CD4-positive, alpha-beta memory T cell (primary cell): Measurements from ENCODE around the gene TJP3. TPM values are rescaled to one million over a fixed set of nuclear protein-coding genes. Genes with fewer than 3 reads are reported as not detected.

Experiments used
- CTCF ChIA-PET: fragments of 350-600 bp; sonication (Branson Sonifier 250); formaldehyde crosslinking; loops from one replicate; lab custom pipeline; 2021; ENCODE audit warnings: inconsistent platforms; ENCODE audit not compliant: partially characterized antibody; lab: Charles Lee
- POLR2A ChIA-PET: fragments of 350-600 bp; sonication (Branson Sonifier 250); formaldehyde crosslinking; loops from one replicate; lab custom pipeline; 2021; ENCODE audit not compliant: partially characterized antibody; lab: Charles Lee
- DNase-seq, 5 donors: peaks; one replicate each; pipeline versions ENCODE4 v3.0.0 to v3.0.0-alpha.2; 2020 to 2022; ENCODE audit warnings: mixed read lengths in 1 of 5
- H3K27ac ChIP-seq: one replicate; pipeline ENCODE4 v1.7.0; 2013; ENCODE audit warnings: low read depth, low read length
- H3K27me3 ChIP-seq: 2 replicates; pipeline ENCODE4 v1.7.0; 2013; ENCODE audit warnings: mild to moderate bottlenecking, low read length, moderate library complexity; ENCODE audit not compliant: insufficient read depth
- H3K36me3 ChIP-seq: 2 replicates; pipeline ENCODE4 v1.7.0; 2013; ENCODE audit warnings: mild to moderate bottlenecking, low read length, moderate library complexity; ENCODE audit not compliant: insufficient read depth
- H3K4me1 ChIP-seq: 2 replicates; pipeline ENCODE4 v1.7.0; 2013; ENCODE audit warnings: mild to moderate bottlenecking, low read length, moderate library complexity; ENCODE audit not compliant: insufficient read depth
- H3K4me3 ChIP-seq, 2 donors: one replicate each; pipeline ENCODE4 v1.7.0; 2013; ENCODE audit warnings: low read length in 2 of 2, mild to moderate bottlenecking in 1 of 2
- H3K9me3 ChIP-seq, 2 donors: one replicate each; pipeline ENCODE4 v1.7.0; 2013; ENCODE audit warnings: low read length in 2 of 2, control low read depth in 1 of 2; ENCODE audit not compliant: control insufficient read depth in 1 of 2
- H3K27ac Mint-ChIP-seq, 7 donors: one replicate each; pipeline ENCODE4 v1.8.0; 2020 to 2021; ENCODE audit warnings: mixed read lengths in 7 of 7, mild to moderate bottlenecking in 6 of 7, inconsistent platforms in 3 of 7, moderate library complexity in 3 of 7
- H3K27me3 Mint-ChIP-seq, 2 donors: one replicate each; pipeline ENCODE4 v1.8.0; 2020 to 2021; ENCODE audit warnings: mixed read lengths in 2 of 2
- H3K36me3 Mint-ChIP-seq, 2 donors: one replicate each; pipeline ENCODE4 v1.8.0; 2020 to 2021; ENCODE audit warnings: mixed read lengths in 2 of 2, inconsistent platforms in 1 of 2, mild to moderate bottlenecking in 1 of 2
- H3K4me1 Mint-ChIP-seq, 4 donors: one replicate each; pipeline ENCODE4 v1.8.0; 2020 to 2021; ENCODE audit warnings: mixed read lengths in 4 of 4, mild to moderate bottlenecking in 1 of 4
- H3K4me3 Mint-ChIP-seq, 8 donors: one replicate each; pipeline ENCODE4 v1.8.0; 2020 to 2021; ENCODE audit warnings: mixed read lengths in 8 of 8, mild to moderate bottlenecking in 7 of 8, moderate library complexity in 6 of 8, inconsistent platforms in 3 of 8
- H3K9me3 Mint-ChIP-seq, 8 donors: one replicate each; pipeline ENCODE4 v1.8.0; 2020 to 2021; ENCODE audit warnings: mixed read lengths in 8 of 8, mild to moderate bottlenecking in 5 of 8, inconsistent platforms in 3 of 8, moderate library complexity in 1 of 8
- intact Hi-C: fragments of 100-400 bp; cut with micrococcal nuclease; formaldehyde crosslinking; loops from one replicate; pipeline ENCODE4 v1.15.1; 2023
- polyA plus RNA-seq, 2 donors: library from polyadenylated mRNA; unstranded; fragments of 300-500 nt; fragmentation: Illumina TruSeq; gene quantifications; one replicate each; pipeline ENCODE4 v1.2.3, GENCODE V29; 2021
- total RNA-seq, 2 experiments: library from RNA; stranded (reverse); gene quantifications; one replicate each; pipeline ENCODE4 v1.2.3, GENCODE V29; 2021

Gene TJP3
- total and polyA plus RNA-seq, 4 experiments from 2014 or later, result 17.6 to 23.4 (median 20.6) TPM

- ChIA-PET CTCF (interaction anchor here (0.8 to 5.3 kb wide), 4 partner anchors 22 to 154 kb away, joined by 3 to 36 read pairs (median 22); partner anchors contain the start of gene TJP3), POLR2A (no interaction called here)
- Histone ChIP-seq H3K9me3 (no peaks in the 10 kb centered on the region), H3K4me1 (peaks cover 22% of the 10 kb centered on the region), H3K4me3 (no peak overlapping the region), H3K36me3 (peaks cover 3% of the 10 kb centered on the region), H3K27ac (no peak overlapping the region), H3K27me3 (no peaks in the 10 kb centered on the region)
- H3K4me1 Mint-ChIP-seq, result peaks cover 6 to 26% (median 15%) of the 10 kb centered on the region in 4 donors
- no peaks in the 10 kb centered on the region for H3K9me3 Mint-ChIP-seq
- no peaks in the 10 kb centered on the region for H3K27me3 Mint-ChIP-seq
- no peak overlapping the region for H3K4me3 Mint-ChIP-seq
- intact Hi-C loops, result no loop called here
- H3K27ac Mint-ChIP-seq, result no peak overlapping the region
- H3K36me3 Mint-ChIP-seq, result peaks cover 0 to 9% of the 10 kb centered on the region in 2 donors
- peak in 1 of 5 donors; percentile 8 for DNase-seq
Observed at GRCh38 chr19:3668331-3669081, 39.7 kb upstream of the TJP3 start.

DNA sequence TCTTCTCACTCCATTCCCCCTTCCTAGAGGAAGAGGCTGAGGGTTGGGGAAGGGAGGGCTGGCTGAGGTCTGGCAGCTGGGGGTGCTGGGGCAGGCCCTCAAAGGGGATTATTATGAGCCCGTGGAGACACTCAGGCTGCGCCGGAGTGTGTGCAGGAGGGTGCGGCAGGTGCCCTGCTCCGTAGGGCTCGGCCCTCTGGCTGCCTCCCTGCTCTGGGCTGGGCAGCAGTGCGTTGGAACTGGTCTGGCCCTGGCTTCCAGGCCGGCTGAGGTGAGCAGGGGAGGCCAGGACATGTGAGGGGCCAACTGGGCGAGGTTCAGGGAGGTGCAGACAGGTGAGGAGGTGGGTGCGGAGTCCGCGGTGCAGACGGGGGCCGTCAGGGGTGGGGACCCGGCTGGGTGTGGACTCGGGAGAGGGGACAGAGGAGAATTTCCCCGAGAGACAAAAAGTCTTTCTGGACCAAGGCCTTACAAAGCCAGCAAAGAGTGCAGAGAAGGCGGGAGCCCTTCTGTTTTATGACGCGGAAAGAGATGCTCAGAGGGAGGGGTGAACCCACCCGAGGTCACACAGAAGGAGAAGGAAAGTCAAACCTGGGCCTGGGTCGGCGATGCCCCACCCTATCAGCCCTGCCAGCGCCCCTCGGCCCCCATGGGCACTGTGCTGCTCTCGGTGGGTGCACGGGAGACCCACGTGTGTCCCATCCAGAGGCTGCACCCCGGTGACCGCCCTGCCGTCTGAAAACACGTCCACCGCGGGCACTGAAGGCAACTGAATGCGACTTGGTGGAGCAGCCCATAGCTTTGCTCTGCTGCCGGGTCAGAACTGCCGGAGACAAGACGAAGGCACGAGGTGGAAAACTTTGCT is 38.9 kb upstream of the TJP3 start:
- no peaks in the 10 kb centered on the region for H3K9me3 ChIP-seq
- intact Hi-C loops, result no loop called here
- no peaks in the 10 kb centered on the region for H3K27me3 ChIP-seq
- Mint-ChIP-seq H3K4me1 (peaks cover 6 to 26% (median 15%) of the 10 kb centered on the region in 4 donors), H3K27me3 (no peaks in the 10 kb centered on the region), H3K9me3 (no peaks in the 10 kb centered on the region), H3K27ac (no peak overlapping the region), H3K36me3 (peaks cover 0 to 5% of the 10 kb centered on the region in 2 donors), H3K4me3 (no peak overlapping the region)
- no peak overlapping the region for H3K27ac ChIP-seq
- no peak overlapping the region for H3K4me3 ChIP-seq
- peak in 1 of 5 donors; percentile 20 for DNase-seq
- CTCF ChIA-PET, result interaction anchor here (3.4 to 5.3 kb wide), 2 partner anchors 21 to 34 kb away, joined by 17 to 36 read pairs; no protein-coding TSS in a partner anchor
- no peaks in the 10 kb centered on the region for H3K36me3 ChIP-seq
- POLR2A ChIA-PET, result no interaction called here
- peaks cover 22% of the 10 kb centered on the region for H3K4me1 ChIP-seq

DNA sequence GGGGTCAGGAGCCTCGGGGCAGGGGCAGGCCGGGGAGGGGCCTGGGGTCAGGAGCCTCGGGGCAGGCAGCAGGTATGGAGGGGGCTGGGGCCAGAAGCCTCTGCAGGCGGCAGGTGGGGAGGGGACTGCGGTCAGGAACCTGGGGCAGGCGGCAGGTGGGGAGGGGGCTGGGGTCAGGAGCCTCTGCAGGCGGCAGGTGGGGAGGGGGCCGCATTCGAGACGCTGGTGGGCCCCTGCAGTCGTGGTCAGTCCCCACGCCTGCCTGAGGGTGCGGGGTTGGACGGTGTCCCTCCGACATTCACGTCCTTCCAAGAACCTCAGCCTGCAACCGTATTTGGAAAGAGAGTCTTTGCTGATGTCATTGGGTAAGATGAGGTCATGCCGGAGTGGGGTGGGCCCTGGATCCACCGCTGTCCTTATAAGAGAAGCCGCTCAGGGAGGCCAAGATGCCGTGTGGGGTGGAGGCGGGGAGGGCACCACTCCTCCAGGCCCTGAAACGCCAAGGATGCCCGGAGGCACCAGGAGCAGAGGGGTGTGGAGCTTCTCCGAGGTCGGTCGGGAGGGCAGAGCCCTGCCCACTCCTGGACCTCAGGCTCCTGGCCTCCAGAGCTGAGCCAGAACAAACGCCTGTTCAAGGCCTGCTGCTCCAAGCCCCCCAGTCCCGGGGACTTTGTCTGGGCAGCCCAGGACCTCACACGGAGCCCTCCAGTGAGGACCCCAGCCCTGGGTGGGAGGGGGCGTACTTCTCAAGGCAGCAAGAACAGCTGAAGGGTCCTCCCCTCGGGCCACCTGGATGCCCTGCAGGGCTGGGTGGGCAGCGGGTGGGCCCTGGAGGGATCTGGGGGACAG is 38.0 kb upstream of the TJP3 start:
- Mint-ChIP-seq H3K27ac (peak overlapping the region in 1 of 7 donors; percentile 35), H3K27me3 (no peaks in the 10 kb centered on the region), H3K4me1 (peaks cover 8 to 32% (median 20%) of the 10 kb centered on the region in 4 donors), H3K36me3 (peaks cover 0 to 8% of the 10 kb centered on the region in 2 donors), H3K4me3 (no peak overlapping the region), H3K9me3 (no peaks in the 10 kb centered on the region)
- ChIA-PET POLR2A (no interaction called here), CTCF (interaction anchor here (5.3 kb wide), 1 partner anchor 33 kb away, joined by 36 read pairs; no protein-coding TSS in a partner anchor)
- intact Hi-C loops, result no loop called here
- Histone ChIP-seq H3K36me3 (no peaks in the 10 kb centered on the region), H3K4me1 (peaks cover 22% of the 10 kb centered on the region), H3K27ac (no peak overlapping the region), H3K4me3 (no peak overlapping the region), H3K27me3 (no peaks in the 10 kb centered on the region), H3K9me3 (no peaks in the 10 kb centered on the region)
- DNase-seq, result no peak

DNA sequence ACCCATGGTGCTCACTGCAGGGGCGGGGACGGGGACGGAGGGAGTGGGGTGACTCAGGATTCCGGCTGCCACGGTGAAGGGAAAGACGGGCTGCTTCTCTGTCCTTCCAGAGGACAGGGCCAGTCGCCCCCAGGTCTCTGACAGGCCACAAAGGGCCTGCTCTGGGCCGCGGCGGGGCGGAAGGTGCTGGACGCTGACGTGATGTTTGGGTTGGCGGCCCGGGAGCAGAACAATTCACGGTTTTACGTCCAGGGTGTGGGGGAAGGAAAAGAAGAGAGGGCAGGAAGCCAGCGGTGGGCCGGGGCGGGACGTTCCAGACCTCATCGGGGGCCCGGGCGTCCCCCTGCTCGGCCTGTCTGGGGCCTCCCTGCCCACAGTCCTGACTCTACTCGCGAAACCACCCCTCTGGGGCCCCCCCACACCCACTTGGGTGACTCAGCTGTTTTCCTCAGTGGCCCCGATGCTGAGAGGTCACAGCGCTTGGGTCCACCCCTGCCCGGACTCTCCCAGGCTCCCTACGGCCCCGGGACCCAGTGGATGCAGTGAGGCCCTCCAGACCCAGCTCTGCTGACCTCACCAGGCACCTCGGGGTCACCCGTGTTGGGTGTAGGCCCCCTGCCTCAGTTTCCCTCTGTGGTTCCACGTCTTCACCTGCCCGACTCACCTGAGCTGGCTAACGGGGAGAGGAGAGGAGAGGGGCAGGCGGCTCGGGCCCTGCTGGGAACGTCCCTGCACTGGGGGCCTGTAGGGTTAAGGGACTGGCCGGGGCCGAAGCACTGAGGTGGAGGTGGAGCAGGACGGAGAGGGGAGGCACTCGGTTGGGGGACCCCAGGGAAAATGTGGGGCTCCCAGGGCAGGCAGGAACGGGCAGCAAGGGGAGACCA is 37.1 kb upstream of the TJP3 start:
- POLR2A ChIA-PET, result interaction anchor here (1.8 kb wide), 1 partner anchor 17 kb away, joined by 4 read pairs; no protein-coding TSS in a partner anchor
- no peaks in the 10 kb centered on the region for H3K9me3 Mint-ChIP-seq
- peak overlapping the region in 5 of 7 donors; percentile 29 to 74 (median 51) for H3K27ac Mint-ChIP-seq
- peak in 1 of 5 donors; percentile 25 for DNase-seq
- H3K36me3 ChIP-seq, result no peaks in the 10 kb centered on the region
- peaks cover 0 to 6% of the 10 kb centered on the region in 2 donors for H3K36me3 Mint-ChIP-seq
- H3K27ac ChIP-seq, result no peak overlapping the region
- peaks cover 8 to 32% (median 21%) of the 10 kb centered on the region in 4 donors for H3K4me1 Mint-ChIP-seq
- peak overlapping the region in 3 of 8 donors; percentile 2 to 17 (median 10) for H3K4me3 Mint-ChIP-seq
- H3K27me3 Mint-ChIP-seq, result no peaks in the 10 kb centered on the region
- CTCF ChIA-PET, result no interaction called here
- H3K27me3 ChIP-seq, result no peaks in the 10 kb centered on the region
- no peaks in the 10 kb centered on the region for H3K9me3 ChIP-seq
- peaks cover 16% of the 10 kb centered on the region for H3K4me1 ChIP-seq
- intact Hi-C loops, result no loop called here
- no peak overlapping the region for H3K4me3 ChIP-seq

- H3K9me3 ChIP-seq, result no peaks in the 10 kb centered on the region
- Mint-ChIP-seq H3K36me3 (peaks cover 0 to 3% of the 10 kb centered on the region in 2 donors), H3K27me3 (no peaks in the 10 kb centered on the region), H3K4me3 (peak overlapping the region in 3 of 8 donors; percentile 17 to 61 (median 43)), H3K4me1 (peaks cover 6 to 28% (median 17%) of the 10 kb centered on the region in 4 donors), H3K27ac (peak overlapping the region in 2 of 7 donors; percentile 48 to 51), H3K9me3 (no peaks in the 10 kb centered on the region)
- peaks cover 13% of the 10 kb centered on the region for H3K4me1 ChIP-seq
- H3K36me3 ChIP-seq, result no peaks in the 10 kb centered on the region
- no peak overlapping the region for H3K4me3 ChIP-seq
- intact Hi-C loops, result no loop called here
- H3K27me3 ChIP-seq, result no peaks in the 10 kb centered on the region
- no peak overlapping the region for H3K27ac ChIP-seq
- peak in 1 of 5 donors; percentile 28 for DNase-seq
- ChIA-PET CTCF (no interaction called here), POLR2A (interaction anchor here (0.7 to 1.8 kb wide), 3 partner anchors 15 to 26 kb away, joined by 3 to 4 read pairs (median 4); no protein-coding TSS in a partner anchor)
Observed at GRCh38 chr19:3671680-3672574, 36.3 kb upstream of the TJP3 start.
